ENCODE measurements around the gene MMP21.

Gene MMP21, protein sequence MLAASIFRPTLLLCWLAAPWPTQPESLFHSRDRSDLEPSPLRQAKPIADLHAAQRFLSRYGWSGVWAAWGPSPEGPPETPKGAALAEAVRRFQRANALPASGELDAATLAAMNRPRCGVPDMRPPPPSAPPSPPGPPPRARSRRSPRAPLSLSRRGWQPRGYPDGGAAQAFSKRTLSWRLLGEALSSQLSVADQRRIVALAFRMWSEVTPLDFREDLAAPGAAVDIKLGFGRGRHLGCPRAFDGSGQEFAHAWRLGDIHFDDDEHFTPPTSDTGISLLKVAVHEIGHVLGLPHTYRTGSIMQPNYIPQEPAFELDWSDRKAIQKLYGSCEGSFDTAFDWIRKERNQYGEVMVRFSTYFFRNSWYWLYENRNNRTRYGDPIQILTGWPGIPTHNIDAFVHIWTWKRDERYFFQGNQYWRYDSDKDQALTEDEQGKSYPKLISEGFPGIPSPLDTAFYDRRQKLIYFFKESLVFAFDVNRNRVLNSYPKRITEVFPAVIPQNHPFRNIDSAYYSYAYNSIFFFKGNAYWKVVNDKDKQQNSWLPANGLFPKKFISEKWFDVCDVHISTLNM

DNA sequence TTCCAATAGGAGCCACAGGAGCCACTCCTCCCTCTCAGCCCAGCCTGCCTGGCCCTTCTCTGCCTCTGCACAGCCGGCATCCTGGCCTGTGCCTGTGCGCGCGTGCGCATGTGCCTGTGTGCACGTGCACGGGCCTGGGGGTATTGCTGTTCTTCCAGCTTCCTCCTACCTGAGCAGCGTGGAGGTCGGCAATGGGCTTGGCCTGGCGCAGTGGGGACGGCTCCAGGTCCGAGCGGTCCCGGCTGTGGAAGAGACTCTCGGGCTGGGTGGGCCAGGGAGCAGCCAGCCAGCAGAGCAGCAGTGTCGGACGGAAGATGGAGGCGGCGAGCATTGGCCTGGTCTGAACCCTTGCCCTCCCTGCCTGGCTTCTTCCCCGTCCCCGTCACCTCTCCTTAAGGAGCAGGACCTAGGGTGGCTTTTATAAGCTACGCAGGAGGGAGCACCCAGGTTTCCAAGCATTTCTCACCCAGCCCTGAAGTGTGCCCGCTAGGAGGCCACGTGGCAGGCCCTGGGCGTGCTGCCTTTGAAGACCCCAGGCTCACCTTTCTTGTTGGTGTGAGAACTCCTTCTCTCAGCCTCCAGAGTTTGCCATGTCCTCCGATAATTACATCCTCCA lies at the start of gene MMP21:
Gene MMP21 (minus strand): TSS at position 331 of the 616 bp plus-strand sequence. CDS start 0 bp downstream, at position 331.
- no peak for DNase-seq (ENCODE audit: low read depth)

DNA sequence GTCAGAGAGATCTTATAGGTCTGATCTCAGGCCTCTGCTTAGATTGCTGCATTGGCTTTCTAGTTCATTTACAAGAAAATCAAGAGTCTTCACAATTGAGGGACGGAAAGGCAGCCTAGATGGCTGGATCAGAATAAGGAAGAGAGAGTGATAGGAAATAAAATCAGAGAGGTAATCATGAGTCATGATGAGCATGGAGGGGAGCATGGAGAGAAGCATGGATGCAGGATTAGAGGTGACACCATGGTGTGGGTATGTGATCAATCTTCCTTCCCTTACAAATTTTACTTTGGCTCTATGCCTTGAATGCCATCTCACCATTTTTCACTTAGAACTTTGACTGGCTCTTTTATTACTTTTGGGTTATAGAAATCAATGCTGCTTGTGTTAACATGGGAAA lies 49.1 kb upstream of the MMP21 start:
- no peak for DNase-seq (ENCODE audit: low read depth)

- DNase-seq (ENCODE audit: low read depth): no peak
These were observed 48.1 kb upstream of the MMP21 start for GRCh38 chr10:125823663-125824251.

- DNase-seq (ENCODE audit: low read depth): peak; percentile 84
These were observed 47.4 kb upstream of the MMP21 start, which contains the start of the genes BCCIP and UROS for GRCh38 chr10:125822878-125823662. Gene BCCIP, plus strand, starts transcription at chr10:125823546. Its CDS starts 12 bp downstream, at chr10:125823558. Gene UROS, minus strand, starts transcription at chr10:125823258. Its CDS starts 6,759 bp downstream, at chr10:125816499.

- DNase-seq (ENCODE audit: low read depth): no peak
These were observed 45.1 kb upstream of the MMP21 start for GRCh38 chr10:125820701-125821100.

DNA sequence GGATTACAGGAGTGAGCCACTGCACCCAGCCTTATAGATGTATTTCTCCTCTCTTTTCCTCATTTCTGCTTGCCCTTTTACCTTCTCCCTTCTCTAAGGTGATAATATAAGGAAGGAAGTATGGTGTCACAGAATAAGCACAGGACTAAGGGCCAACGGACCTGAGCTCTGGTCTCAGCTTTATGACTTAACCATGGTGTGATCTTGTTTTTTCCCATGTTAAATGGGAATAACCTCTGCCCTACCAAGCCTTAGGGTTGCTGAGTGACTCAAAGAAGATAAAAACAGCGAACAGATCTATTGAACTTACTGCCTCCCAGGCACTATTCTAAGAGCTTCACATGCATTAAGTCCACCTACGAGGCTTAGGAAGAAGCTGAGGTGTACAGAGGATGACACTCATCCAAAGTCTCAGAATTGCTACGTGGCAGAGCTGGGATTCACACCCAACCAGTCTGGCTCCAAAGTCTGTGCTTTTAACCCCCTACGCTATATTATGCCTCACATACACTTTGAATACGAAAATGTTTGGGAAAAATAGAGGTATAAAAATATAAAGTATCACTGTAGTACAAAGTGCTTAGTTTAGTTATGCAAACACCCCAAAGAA lies 41.8 kb upstream of the MMP21 start:
- no peak for DNase-seq (ENCODE audit: low read depth)

DNA sequence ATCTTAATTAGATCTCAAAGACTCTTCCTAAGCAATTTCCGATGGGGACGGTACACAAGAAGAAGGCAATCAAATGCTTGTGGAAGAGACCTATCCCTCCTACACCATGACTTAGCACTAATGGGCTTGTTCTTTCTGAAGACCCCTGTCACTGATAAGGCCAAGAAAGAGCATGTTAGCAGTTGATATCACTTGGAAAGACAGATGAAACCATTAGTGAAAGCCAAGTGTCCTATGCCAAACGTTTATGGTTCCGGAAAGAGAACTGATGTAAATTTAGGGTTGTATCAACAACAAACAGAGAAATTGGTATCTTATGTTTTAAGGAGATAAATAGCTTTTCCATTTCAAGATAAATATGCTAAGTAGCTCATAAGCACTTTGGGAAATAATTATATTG lies 40.9 kb upstream of the MMP21 start:
- DNase-seq (ENCODE audit: low read depth): no peak

- DNase-seq (ENCODE audit: low read depth): no peak
These were observed 40.1 kb upstream of the MMP21 start for GRCh38 chr10:125815764-125816163.

GRCh38 chr10:125812128-125812750 lies 36.6 kb upstream of the MMP21 start:
- DNase-seq (ENCODE audit: low read depth): no peak

DNA sequence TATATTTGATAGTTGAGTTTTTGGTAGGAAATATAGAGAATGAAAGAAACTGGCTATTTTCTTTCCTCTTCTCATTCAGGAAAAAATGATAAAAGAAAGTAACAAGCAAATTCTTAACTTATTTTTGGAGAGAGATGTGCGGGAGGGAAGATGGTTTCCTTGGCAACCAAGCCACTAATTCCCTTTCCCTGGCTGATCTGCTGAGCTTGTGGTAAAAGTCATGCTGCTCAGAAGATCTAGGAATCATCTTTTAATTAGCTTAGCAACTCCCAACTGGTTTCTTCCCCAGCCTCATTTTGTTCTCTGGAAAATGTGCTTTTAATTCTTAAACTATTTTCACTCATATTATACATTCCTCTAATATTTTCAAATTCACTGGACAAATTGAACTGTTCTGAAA lies 35.6 kb upstream of the MMP21 start:
- no peak for DNase-seq (ENCODE audit: low read depth)

- no peak for DNase-seq (ENCODE audit: low read depth)
These were observed 32.4 kb upstream of the MMP21 start for GRCh38 chr10:125808047-125808446.

DNA sequence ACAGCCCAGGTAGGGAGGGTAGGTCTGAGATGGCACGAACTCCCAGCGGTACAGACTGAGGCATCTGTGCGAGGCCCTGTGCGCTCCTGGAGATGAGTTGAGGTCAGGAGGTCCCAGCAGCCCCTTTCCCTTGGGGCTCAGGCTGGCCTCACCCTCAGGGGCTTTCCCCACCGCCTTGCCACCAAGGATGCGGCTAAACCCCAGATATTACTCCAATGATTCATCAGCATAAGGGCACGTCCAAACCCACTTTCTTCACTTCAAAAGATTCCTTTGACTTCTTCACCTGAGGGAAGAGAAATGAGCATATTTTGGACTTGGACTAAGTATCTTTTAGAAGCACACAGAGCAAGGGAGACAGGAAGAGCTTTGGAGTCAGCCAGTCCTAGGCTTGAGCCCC lies 27.1 kb upstream of the MMP21 start:
- DNase-seq (ENCODE audit: low read depth): no peak

- no peak for DNase-seq (ENCODE audit: low read depth)
These were observed 26.5 kb upstream of the MMP21 start for GRCh38 chr10:125802131-125802530.

- DNase-seq (ENCODE audit: low read depth): no peak
These were observed 26.0 kb upstream of the MMP21 start for GRCh38 chr10:125801574-125801973.

- DNase-seq (ENCODE audit: low read depth): no peak
These were observed 24.0 kb upstream of the MMP21 start for GRCh38 chr10:125799451-125800182.

- DNase-seq (ENCODE audit: low read depth): no peak
These were observed 22.5 kb upstream of the MMP21 start for GRCh38 chr10:125797994-125798662.

- DNase-seq (ENCODE audit: low read depth): no peak
These were observed 21.8 kb upstream of the MMP21 start for GRCh38 chr10:125797424-125797823.

DNA sequence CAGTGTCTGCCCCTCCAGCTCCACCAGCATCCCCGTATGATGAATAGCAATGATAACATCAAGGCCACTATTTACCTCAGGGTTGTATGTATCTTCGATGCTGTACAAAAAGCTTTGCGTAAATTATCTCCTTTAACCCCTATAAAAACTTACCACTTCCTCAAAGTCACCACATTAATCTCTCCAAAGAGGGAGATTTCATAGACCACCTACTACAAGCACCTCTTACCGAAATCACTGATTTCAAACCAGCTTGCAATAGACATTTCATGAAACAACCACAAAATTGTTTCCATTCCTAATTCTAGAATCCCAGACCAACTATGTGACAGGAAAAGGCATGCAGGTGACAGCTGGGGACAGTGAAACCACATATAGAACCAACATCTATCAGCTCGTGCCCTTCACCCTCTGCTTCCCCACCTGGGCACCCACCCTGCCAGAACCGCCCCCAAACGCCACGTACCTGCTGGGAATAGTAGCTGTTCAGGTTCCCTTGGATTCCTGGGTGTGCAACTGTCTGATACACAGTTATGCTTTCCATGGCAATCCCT lies 20.1 kb upstream of the MMP21 start:
- no peak for DNase-seq (ENCODE audit: low read depth)

GRCh38 chr10:125795128-125795527 lies 19.5 kb upstream of the MMP21 start:
- DNase-seq (ENCODE audit: low read depth): no peak

Data from activated T-cell treated with anti-CD3 and anti-CD28 coated beads for 24 hours (primary cell).